ENCODE measurements around the gene TEX22. TPM values are rescaled to one million over a fixed set of nuclear protein-coding genes. Genes with fewer than 3 reads are reported as not detected.

Gene TEX22
- total RNA-seq, 3 donors from 2014 or later: 0.71 to 1.7 (median 1.2) TPM

- H3K27me3 Mint-ChIP-seq (ENCODE audit: low read depth): no peaks in the 10 kb centered on the region
- H3K4me1 Mint-ChIP-seq (ENCODE audit: low read depth): peaks cover 19% of the 10 kb centered on the region
- H3K9me3 Mint-ChIP-seq: no peaks in the 10 kb centered on the region
- ATAC-seq (no peak), DNase-seq (no peak)
- H3K36me3 Mint-ChIP-seq (ENCODE audit: insufficient read depth): no peaks in the 10 kb centered on the region
- H3K4me3 Mint-ChIP-seq: no peak overlapping the region
Measured at GRCh38 chr14:105394714-105395537, 3.4 kb upstream of the TEX22 start.

GRCh38 chr14:105395538-105395854, 2.8 kb upstream of the TEX22 start:
- H3K4me3 Mint-ChIP-seq: no peak overlapping the region
- peaks cover 5% of the 10 kb centered on the region for H3K36me3 Mint-ChIP-seq (ENCODE audit: insufficient read depth)
- no peaks in the 10 kb centered on the region for H3K27me3 Mint-ChIP-seq (ENCODE audit: low read depth)
- H3K9me3 Mint-ChIP-seq: peaks cover 2% of the 10 kb centered on the region
- DNase-seq (no peak), ATAC-seq (no peak)
- H3K4me1 Mint-ChIP-seq (ENCODE audit: low read depth): peaks cover 17% of the 10 kb centered on the region

- ATAC-seq (no peak), DNase-seq (no peak)
- peak overlapping the region; percentile 74 for H3K4me3 Mint-ChIP-seq
- no peaks in the 10 kb centered on the region for H3K27me3 Mint-ChIP-seq (ENCODE audit: low read depth)
- peaks cover 22% of the 10 kb centered on the region for H3K4me1 Mint-ChIP-seq (ENCODE audit: low read depth)
- peaks cover 13% of the 10 kb centered on the region for H3K9me3 Mint-ChIP-seq
- H3K36me3 Mint-ChIP-seq (ENCODE audit: insufficient read depth): peaks cover 15% of the 10 kb centered on the region
Measured at GRCh38 chr14:105397350-105397931, 897 bp upstream of the TEX22 start.

- Mint-ChIP-seq H3K36me3 (ENCODE audit: insufficient read depth) (peaks cover 15% of the 10 kb centered on the region), H3K9me3 (peaks cover 13% of the 10 kb centered on the region), H3K4me1 (ENCODE audit: low read depth) (peaks cover 25% of the 10 kb centered on the region), H3K4me3 (peak overlapping the region; percentile 87), H3K27me3 (ENCODE audit: low read depth) (no peaks in the 10 kb centered on the region)
- DNase-seq: no peak
- peak; percentile 62 to 66 for ATAC-seq
Measured at GRCh38 chr14:105398726-105399465, 558 bp downstream of the TEX22 start.

GRCh38 chr14:105399466-105399775, 1.1 kb downstream of the TEX22 start:
- Mint-ChIP-seq H3K36me3 (ENCODE audit: insufficient read depth) (peaks cover 15% of the 10 kb centered on the region), H3K27me3 (ENCODE audit: low read depth) (no peaks in the 10 kb centered on the region), H3K4me1 (ENCODE audit: low read depth) (peaks cover 30% of the 10 kb centered on the region), H3K9me3 (peaks cover 13% of the 10 kb centered on the region), H3K4me3 (peak overlapping the region; percentile 87)
- no peak for ATAC-seq
- no peak for DNase-seq

GRCh38 chr14:105400016-105400415, 1.7 kb downstream of the TEX22 start:
- H3K4me1 Mint-ChIP-seq (ENCODE audit: low read depth): peaks cover 36% of the 10 kb centered on the region
- peak overlapping the region; percentile 87 for H3K4me3 Mint-ChIP-seq
- H3K36me3 Mint-ChIP-seq (ENCODE audit: insufficient read depth): peaks cover 15% of the 10 kb centered on the region

GRCh38 chr14:105401699-105402098, 3.4 kb downstream of the TEX22 start:
- ATAC-seq: no peak
- H3K27me3 Mint-ChIP-seq (ENCODE audit: low read depth): no peaks in the 10 kb centered on the region
- peaks cover 38% of the 10 kb centered on the region for H3K4me1 Mint-ChIP-seq (ENCODE audit: low read depth)
- H3K9me3 Mint-ChIP-seq: peaks cover 13% of the 10 kb centered on the region
- DNase-seq: no peak
- peaks cover 15% of the 10 kb centered on the region for H3K36me3 Mint-ChIP-seq (ENCODE audit: insufficient read depth)
- H3K4me3 Mint-ChIP-seq: no peak overlapping the region

More at GRCh38 chr14:105400016-105400415, 1.7 kb downstream of the TEX22 start:
- Mint-ChIP-seq H3K27me3 (ENCODE audit: low read depth) (no peaks in the 10 kb centered on the region), H3K9me3 (peaks cover 13% of the 10 kb centered on the region)
- no peak for ATAC-seq
- no peak for DNase-seq

GRCh38 chr14:105408592-105408991, 10.3 kb downstream of the TEX22 start:
- no peak for ATAC-seq
- peaks cover 17% of the 10 kb centered on the region for H3K4me1 Mint-ChIP-seq (ENCODE audit: low read depth)
- no peaks in the 10 kb centered on the region for H3K9me3 Mint-ChIP-seq
- no peaks in the 10 kb centered on the region for H3K36me3 Mint-ChIP-seq (ENCODE audit: insufficient read depth)
- H3K4me3 Mint-ChIP-seq: no peak overlapping the region
- H3K27me3 Mint-ChIP-seq (ENCODE audit: low read depth): peaks cover 29% of the 10 kb centered on the region
- DNase-seq: no peak

GRCh38 chr14:105409364-105409763, 11.0 kb downstream of the TEX22 start:
- Mint-ChIP-seq H3K9me3 (no peaks in the 10 kb centered on the region), H3K4me1 (ENCODE audit: low read depth) (peaks cover 12% of the 10 kb centered on the region), H3K27me3 (ENCODE audit: low read depth) (peaks cover 29% of the 10 kb centered on the region), H3K4me3 (no peak overlapping the region), H3K36me3 (ENCODE audit: insufficient read depth) (no peaks in the 10 kb centered on the region)
- DNase-seq: no peak
- no peak for ATAC-seq

GRCh38 chr14:105410642-105411016, 12.3 kb downstream of the TEX22 start:
- Mint-ChIP-seq H3K27me3 (ENCODE audit: low read depth) (peaks cover 31% of the 10 kb centered on the region), H3K4me1 (ENCODE audit: low read depth) (peaks cover 6% of the 10 kb centered on the region), H3K4me3 (no peak overlapping the region), H3K36me3 (ENCODE audit: insufficient read depth) (no peaks in the 10 kb centered on the region), H3K9me3 (no peaks in the 10 kb centered on the region)
- DNase-seq (no peak), ATAC-seq (no peak)

- Mint-ChIP-seq H3K9me3 (no peaks in the 10 kb centered on the region), H3K27me3 (ENCODE audit: low read depth) (peaks cover 31% of the 10 kb centered on the region), H3K4me1 (ENCODE audit: low read depth) (peaks cover 8% of the 10 kb centered on the region), H3K4me3 (peak overlapping the region; percentile 37), H3K36me3 (ENCODE audit: insufficient read depth) (no peaks in the 10 kb centered on the region)
- DNase-seq (no peak), ATAC-seq (peak; percentile 50 to 53)
Measured at GRCh38 chr14:105411017-105411941, 12.9 kb downstream of the TEX22 start.

- ATAC-seq: no peak
- no peak for DNase-seq
- Mint-ChIP-seq H3K9me3 (no peaks in the 10 kb centered on the region), H3K36me3 (ENCODE audit: insufficient read depth) (no peaks in the 10 kb centered on the region), H3K27me3 (ENCODE audit: low read depth) (peaks cover 31% of the 10 kb centered on the region), H3K4me1 (ENCODE audit: low read depth) (peaks cover 8% of the 10 kb centered on the region), H3K4me3 (no peak overlapping the region)
Measured at GRCh38 chr14:105411985-105412770, 13.8 kb downstream of the TEX22 start.

GRCh38 chr14:105412771-105413543, 14.6 kb downstream of the TEX22 start:
- Mint-ChIP-seq H3K4me3 (no peak overlapping the region), H3K27me3 (ENCODE audit: low read depth) (peaks cover 31% of the 10 kb centered on the region), H3K4me1 (ENCODE audit: low read depth) (peaks cover 8% of the 10 kb centered on the region), H3K9me3 (no peaks in the 10 kb centered on the region), H3K36me3 (ENCODE audit: insufficient read depth) (no peaks in the 10 kb centered on the region)
- ATAC-seq (no peak), DNase-seq (no peak)

Measured in activated T-cell treated with anti-CD3 and anti-CD28 coated beads, Interleukin-2, amount 50 U/mL, for 4 hours (primary cell).